ENCODE results near the gene TRPV5.

GRCh38 chr7:142869434-142869833 is 64.1 kb downstream of the TRPV5 start:
- TF ChIP-seq CTCF (IDR thresholded peaks at IDR 0.05; ENCODE audit: poor library complexity) (no peak), EZH2 (IDR thresholded peaks at IDR 0.05; ENCODE audit: borderline replicate concordance) (no peak)

Measured in hepatocyte (in vitro differentiated cells).